COR-L47 (cell line): ENCODE measurements around the gene CYP4F2.
A peak's percentile ranks its signal among the peaks of the same experiment; 100 is the strongest.
"Not testable (repeated sequence)": the region's sequence is repeated elsewhere in the genome, so short reads cannot be mapped to it uniquely, and the experiment has no call there.

Experiments used
- DNase-seq: peaks from one replicate; lab custom pipeline; 2025; lab: John Stamatoyannopoulos, UW

CYP4F2 gene

GRCh38 chr19:15846923-15847322 lies 51.0 kb downstream of the CYP4F2 start:
- DNase-seq, result no peak

GRCh38 chr19:15843894-15844222 lies 54.0 kb downstream of the CYP4F2 start:
- DNase-seq, result not testable (repeated sequence)

GRCh38 chr19:15843203-15843893 lies 54.5 kb downstream of the CYP4F2 start:
- no peak for DNase-seq

GRCh38 chr19:15841875-15842569 lies 55.9 kb downstream of the CYP4F2 start:
- no peak for DNase-seq

GRCh38 chr19:15840833-15841232 lies 57.0 kb downstream of the CYP4F2 start:
- no peak for DNase-seq

- DNase-seq, result not testable (repeated sequence)
These were observed 58.0 kb downstream of the CYP4F2 start for GRCh38 chr19:15839888-15840287.

GRCh38 chr19:15838351-15838750 lies 59.5 kb downstream of the CYP4F2 start:
- no peak for DNase-seq

GRCh38 chr19:15837221-15837731 lies 60.6 kb downstream of the CYP4F2 start:
- DNase-seq, result no peak

- peak; percentile 32 for DNase-seq
These were observed 61.3 kb downstream of the CYP4F2 start for GRCh38 chr19:15836330-15837220.

GRCh38 chr19:15835565-15836329 lies 62.1 kb downstream of the CYP4F2 start:
- not testable (repeated sequence) for DNase-seq

GRCh38 chr19:15834232-15834631 lies 63.6 kb downstream of the CYP4F2 start:
- not testable (repeated sequence) for DNase-seq

- DNase-seq, result no peak
These were observed 66.2 kb downstream of the CYP4F2 start for GRCh38 chr19:15831626-15832025.

GRCh38 chr19:15829786-15830185 lies 68.1 kb downstream of the CYP4F2 start:
- DNase-seq, result no peak

GRCh38 chr19:15829306-15829698 lies 68.6 kb downstream of the CYP4F2 start:
- DNase-seq, result no peak

GRCh38 chr19:15828611-15829305 lies 69.1 kb downstream of the CYP4F2 start:
- DNase-seq, result not testable (repeated sequence)

- DNase-seq, result no peak
These were observed 69.7 kb downstream of the CYP4F2 start for GRCh38 chr19:15828121-15828610.
